Measurements from ENCODE around the gene HMX2.

GRCh38 chr10:123146894-123147634 is 872 bp upstream of the HMX2 start:
- TF ChIP-seq CTCF (IDR thresholded peaks at IDR 0.05): no peak
- TF ChIP-seq POLR2A (IDR thresholded peaks at IDR 0.05): no peak
- no peak for TF ChIP-seq EP300 (IDR thresholded peaks at IDR 0.05)
- no peak for TF ChIP-seq POLR2AphosphoS5 (IDR thresholded peaks at IDR 0.05)
